PC-9 (cell line): ENCODE measurements around the gene GPRIN3. TPM values are rescaled to one million over a fixed set of nuclear protein-coding genes. Genes with fewer than 3 reads are reported as not detected.

ENCODE experiments used
- BruUV-seq: library from RNA; stranded (reverse); fragments of 400-500 nt; replicated peaks from 2 replicates; lab custom pipeline; 2021; lab: Mats Ljungman, UMichigan
- CTCF ChIA-PET: fragments of 300-600 bp; sonication (Branson Sonifier 250); formaldehyde crosslinking; loops from one replicate; lab custom pipeline; 2022; ENCODE audit warnings: antibody characterized with exemption; lab: Charles Lee
- POLR2A ChIA-PET: fragments of 300-600 bp; sonication (Branson Sonifier 250); formaldehyde crosslinking; loops from one replicate; lab custom pipeline; 2022; ENCODE audit warnings: antibody characterized with exemption; ENCODE audit not compliant: unreplicated experiment; lab: Charles Lee
- DNase-seq, 2 experiments: peaks; one replicate each; pipeline versions ENCODE4 v3.0.0 to v3.0.0-alpha.2; 2015 to 2022; ENCODE audit warnings: mixed read lengths in 1 of 2
- H2AFZ ChIP-seq: fragments of 200-600 bp; sonication (generic); 2 replicates; pipeline ENCODE4 v1.8.1; 2017; ENCODE audit warnings: antibody characterized with exemption
- H3F3A ChIP-seq: fragments of 200-600 bp; sonication (generic); 2 replicates; pipeline ENCODE4 v1.8.1; 2017; ENCODE audit warnings: antibody characterized with exemption, mild to moderate bottlenecking, low read depth; ENCODE audit not compliant: insufficient read depth
- H3K27ac ChIP-seq: fragments of 200-600 bp; sonication (generic); 2 replicates; pipeline ENCODE4 v1.6.1; 2016; ENCODE audit warnings: mixed run types
- H3K27me3 ChIP-seq: fragments of 200-600 bp; sonication (generic); 2 replicates; pipeline ENCODE4 v1.6.1; 2016; ENCODE audit warnings: low read depth, mixed run types; ENCODE audit not compliant: insufficient read depth
- H3K36me3 ChIP-seq: fragments of 200-600 bp; sonication (generic); 2 replicates; pipeline ENCODE4 v1.6.1; 2016; ENCODE audit warnings: low read depth, mixed run types
- H3K4me1 ChIP-seq: fragments of 200-600 bp; sonication (generic); replicated peaks from 2 replicates; pipeline ENCODE4 v1.6.1; 2016; ENCODE audit warnings: mixed run types; ENCODE audit not compliant: insufficient read depth
- H3K4me2 ChIP-seq: fragments of 200-600 bp; sonication (generic); 2 replicates; pipeline ENCODE4 v1.6.1; 2017; ENCODE audit warnings: mixed run types
- H3K4me3 ChIP-seq: fragments of 200-600 bp; sonication (generic); 2 replicates; pipeline ENCODE4 v1.6.1; 2016; ENCODE audit warnings: mixed run types
- H3K79me2 ChIP-seq: fragments of 200-600 bp; sonication (generic); 2 replicates; pipeline ENCODE4 v1.6.1; 2017; ENCODE audit warnings: low read depth, mixed run types
- H3K9me2 ChIP-seq: fragments of 200-600 bp; sonication (generic); 2 replicates; pipeline ENCODE4 v1.8.1; 2017; ENCODE audit warnings: mild to moderate bottlenecking; ENCODE audit not compliant: insufficient read depth
- H3K9me3 ChIP-seq: fragments of 200-600 bp; sonication (generic); 2 replicates; pipeline ENCODE4 v1.8.1; 2016; ENCODE audit warnings: low read depth; ENCODE audit not compliant: insufficient read depth
- H4K20me1 ChIP-seq: fragments of 200-600 bp; sonication (generic); 2 replicates; pipeline ENCODE4 v1.8.1; 2017; ENCODE audit not compliant: insufficient read depth
- CTCF ChIP-seq: fragments of 200-600 bp; sonication (generic); conservative IDR thresholded peaks from 2 replicates; pipeline ENCODE4 v1.6.1; 2017; ENCODE audit warnings: mixed run types, antibody characterized with exemption, mild to moderate bottlenecking, moderate library complexity
- EZH2 ChIP-seq: fragments of 200-600 bp; sonication (generic); IDR thresholded peaks from 2 replicates; pipeline ENCODE4 v1.8.0; 2017; ENCODE audit warnings: antibody characterized with exemption, low read depth
- intact Hi-C: fragments of 100-400 bp; cut with micrococcal nuclease; formaldehyde crosslinking; loops from one replicate; pipeline ENCODE4 v1.10.0; 2022; ENCODE audit not compliant: unreplicated experiment
- total RNA-seq: library from RNA; stranded (reverse); gene quantifications from 2 replicates; pipeline ENCODE4 v1.2.3, GENCODE V29; 2021

GPRIN3 gene
- total RNA-seq, 1 experiment from 2014 or later: 0.02 TPM

- no peaks in the 10 kb centered on the region for H3K9me2 ChIP-seq
- H2AFZ ChIP-seq: no peak overlapping the region
- H4K20me1 ChIP-seq: no peaks in the 10 kb centered on the region
- DNase-seq: no peak
- no TSS peak for BruUV-seq
- no peak overlapping the region for H3K27ac ChIP-seq
- H3K9me3 ChIP-seq: no peaks in the 10 kb centered on the region
- intact Hi-C loops: no loop called here
- no peaks in the 10 kb centered on the region for H3F3A ChIP-seq
- H3K27me3 ChIP-seq: no peaks in the 10 kb centered on the region
- no peaks in the 10 kb centered on the region for H3K36me3 ChIP-seq
- H3K4me1 ChIP-seq: no peaks in the 10 kb centered on the region
- no peak for TF ChIP-seq EZH2
- TF ChIP-seq CTCF: no peak
- no peak overlapping the region for H3K4me3 ChIP-seq
- H3K4me2 ChIP-seq: no peak overlapping the region
- H3K79me2 ChIP-seq: no peaks in the 10 kb centered on the region
- ChIA-PET POLR2A (no interaction called here), CTCF (no interaction called here)
These were observed 32.0 kb downstream of the GPRIN3 start for GRCh38 chr4:89275587-89275986.

- Histone ChIP-seq H3K27me3 (no peaks in the 10 kb centered on the region), H3K9me2 (no peaks in the 10 kb centered on the region), H3K36me3 (no peaks in the 10 kb centered on the region), H3K27ac (no peak overlapping the region), H3K9me3 (no peaks in the 10 kb centered on the region), H3K4me3 (no peak overlapping the region), H4K20me1 (no peaks in the 10 kb centered on the region), H3K4me1 (no peaks in the 10 kb centered on the region), H3F3A (no peaks in the 10 kb centered on the region), H2AFZ (no peak overlapping the region), H3K4me2 (no peak overlapping the region), H3K79me2 (no peaks in the 10 kb centered on the region)
- no peak for DNase-seq
- ChIA-PET CTCF (no interaction called here), POLR2A (no interaction called here)
- intact Hi-C loops: no loop called here
- TF ChIP-seq CTCF (no peak), EZH2 (no peak)
- no TSS peak for BruUV-seq
These were observed 33.9 kb downstream of the GPRIN3 start for GRCh38 chr4:89273741-89274141.

- H3K9me2 ChIP-seq: no peaks in the 10 kb centered on the region
- DNase-seq: no peak
- H3K36me3 ChIP-seq: no peaks in the 10 kb centered on the region
- H2AFZ ChIP-seq: no peak overlapping the region
- H3K4me2 ChIP-seq: no peak overlapping the region
- H3K4me3 ChIP-seq: no peak overlapping the region
- TF ChIP-seq CTCF (no peak), EZH2 (no peak)
- no peaks in the 10 kb centered on the region for H3K27me3 ChIP-seq
- no peaks in the 10 kb centered on the region for H3K9me3 ChIP-seq
- intact Hi-C loops: no loop called here
- H3K79me2 ChIP-seq: no peaks in the 10 kb centered on the region
- H3F3A ChIP-seq: no peaks in the 10 kb centered on the region
- POLR2A ChIA-PET: no interaction called here
- BruUV-seq: no TSS peak
- CTCF ChIA-PET: no interaction called here
- H3K4me1 ChIP-seq: no peaks in the 10 kb centered on the region
- no peaks in the 10 kb centered on the region for H4K20me1 ChIP-seq
- no peak overlapping the region for H3K27ac ChIP-seq
These were observed 36.8 kb downstream of the GPRIN3 start for GRCh38 chr4:89270792-89271191.
